GM21515 (cell line): Measurements from ENCODE around the gene SHB.

Experiments
- ATAC-seq: cut with Tn5 transposase; IDR thresholded peaks from one replicate; pipeline ENCODE4 v1.9.1; 2021; ENCODE audit not compliant: unreplicated experiment

SHB gene

DNA sequence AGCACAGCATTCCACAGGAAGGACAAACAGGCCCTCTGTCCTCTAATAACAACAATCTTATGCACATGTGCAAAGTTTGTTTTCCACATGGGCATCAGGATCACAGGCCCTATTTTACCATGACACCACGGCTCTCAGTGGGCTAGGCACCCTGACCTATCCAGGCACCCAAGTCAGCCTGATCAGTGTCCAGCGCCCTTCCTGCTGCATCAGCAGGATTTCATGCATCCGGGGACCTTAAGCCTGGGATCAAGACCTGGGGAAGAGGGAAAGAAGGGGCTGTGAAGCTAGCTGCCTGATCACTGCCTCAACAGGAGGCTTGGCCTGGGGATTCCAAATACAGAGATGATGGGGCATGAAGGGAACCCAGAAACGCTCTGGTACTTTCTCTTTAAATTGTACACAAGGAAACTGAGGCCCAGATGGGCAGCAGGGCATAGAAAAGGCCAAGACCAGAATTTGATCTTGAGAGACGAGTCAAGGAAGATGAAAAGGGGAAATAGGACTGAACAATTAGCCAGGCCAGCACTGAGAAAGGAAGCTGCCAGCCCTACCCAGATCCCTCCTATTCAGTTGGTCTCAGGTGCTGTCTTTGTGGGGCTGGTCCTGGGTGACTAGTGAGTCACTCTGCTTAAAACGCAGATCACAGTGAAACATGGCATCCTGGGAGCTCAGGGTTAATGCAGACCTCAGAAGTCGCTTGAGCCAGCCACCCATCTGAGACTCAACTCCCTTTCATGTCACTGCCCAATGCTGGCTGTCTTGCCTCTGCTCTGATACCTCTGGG is 57.9 kb downstream of the SHB start:
- ATAC-seq = no peak

DNA sequence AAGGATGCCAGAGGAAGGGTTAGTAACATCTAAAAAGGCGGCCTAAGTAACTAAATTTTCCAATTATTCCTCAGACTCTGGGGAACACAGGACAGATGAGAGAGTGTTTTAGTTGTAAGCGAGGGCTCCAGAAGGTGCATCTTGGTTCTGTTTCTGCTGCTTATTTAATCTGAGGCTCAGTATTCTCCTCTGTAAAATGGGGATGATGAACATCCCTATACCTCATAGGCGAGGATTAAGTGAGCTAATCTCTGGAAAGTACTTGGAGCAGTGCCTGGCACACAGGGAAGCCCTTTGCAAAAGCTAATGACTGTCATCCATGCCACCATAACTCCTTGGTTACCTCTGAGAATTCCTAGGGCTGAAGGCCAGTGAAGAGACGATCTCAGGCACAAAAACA is 59.0 kb downstream of the SHB start:
- no peak for ATAC-seq

DNA sequence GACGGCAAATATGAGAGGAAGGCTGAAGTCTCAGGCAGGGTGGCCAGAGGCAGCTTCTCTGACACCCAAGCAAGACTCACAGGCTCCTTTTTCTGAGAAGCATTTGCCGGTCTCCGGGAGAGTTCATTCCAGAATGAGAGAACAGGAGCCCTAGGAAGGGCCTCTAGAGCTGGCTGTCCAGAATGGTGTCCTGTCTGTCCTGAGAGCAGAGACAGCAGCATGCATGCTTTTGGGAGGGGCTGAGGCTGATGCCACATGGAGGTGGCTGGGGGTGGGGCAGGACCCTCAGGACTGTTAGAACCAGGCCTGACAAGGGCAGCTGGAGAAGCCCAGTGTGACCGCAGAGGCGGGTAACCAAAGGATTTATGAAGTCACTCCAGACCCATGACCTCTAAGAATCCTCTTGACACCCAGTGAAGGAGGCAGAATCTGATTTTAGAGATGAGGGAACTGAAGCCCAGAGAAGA is 60.0 kb downstream of the SHB start:
- no peak for ATAC-seq

DNA sequence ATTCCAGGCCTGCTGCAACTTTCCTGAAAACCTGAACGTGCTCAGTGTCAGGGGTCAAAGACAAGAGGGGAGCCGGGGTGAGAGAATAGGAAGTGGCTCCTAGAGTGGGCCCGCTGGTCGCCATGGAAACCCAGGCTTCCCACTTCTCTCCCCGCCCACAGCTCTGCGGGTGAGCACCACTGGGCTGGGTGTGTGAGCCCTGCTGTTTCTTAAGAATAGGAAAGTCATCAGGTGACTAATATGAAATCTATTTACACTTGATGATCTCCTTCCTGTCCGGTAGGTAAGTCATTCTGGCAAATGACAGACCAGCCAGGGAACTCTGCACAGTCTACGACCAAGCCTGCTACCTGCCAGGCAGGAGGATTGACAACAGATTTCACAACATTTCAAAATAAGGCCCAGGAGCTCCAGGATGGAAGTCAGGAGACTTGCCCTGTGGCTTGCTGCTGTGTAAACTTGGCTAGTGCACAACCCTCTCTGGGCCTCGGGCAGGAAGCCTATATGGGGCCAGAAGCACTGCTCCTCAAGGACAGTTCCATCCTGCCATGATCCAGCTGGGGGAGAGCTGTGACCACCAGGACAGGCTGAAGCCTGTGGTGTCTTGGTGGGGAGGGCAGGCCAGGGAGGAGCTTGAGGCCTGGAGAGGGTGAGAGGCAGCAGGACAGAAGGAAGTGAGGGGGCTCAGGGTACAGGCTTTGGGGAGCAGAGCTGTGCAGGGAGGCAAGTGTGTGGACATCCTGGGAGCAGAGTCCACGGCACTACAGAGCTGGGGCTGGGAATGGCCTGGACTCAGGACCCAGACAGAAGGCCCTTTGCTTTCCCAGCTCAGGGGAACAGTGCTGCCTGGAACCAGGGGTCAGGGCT is 60.6 kb downstream of the SHB start:
- peak; percentile 62 for ATAC-seq

DNA sequence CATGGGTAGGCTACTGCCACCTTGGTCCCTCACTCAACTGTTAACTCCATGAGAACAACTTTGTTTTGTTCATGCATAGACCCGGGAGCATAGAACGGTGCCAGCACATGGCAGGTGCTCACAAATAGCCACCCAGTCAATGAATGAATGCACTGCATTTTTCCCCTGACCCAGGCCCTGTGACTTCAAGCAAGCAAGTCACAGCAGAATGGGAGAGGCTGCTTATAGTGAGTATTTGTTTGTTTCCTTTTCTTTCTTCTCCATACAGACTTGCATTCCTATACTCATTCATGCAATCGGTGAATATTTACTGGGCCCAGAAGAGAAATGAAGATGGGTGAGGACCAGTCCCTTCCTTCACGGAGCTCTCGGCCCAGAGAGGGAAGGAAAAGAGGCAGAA is 62.0 kb downstream of the SHB start:
- ATAC-seq = no peak

DNA sequence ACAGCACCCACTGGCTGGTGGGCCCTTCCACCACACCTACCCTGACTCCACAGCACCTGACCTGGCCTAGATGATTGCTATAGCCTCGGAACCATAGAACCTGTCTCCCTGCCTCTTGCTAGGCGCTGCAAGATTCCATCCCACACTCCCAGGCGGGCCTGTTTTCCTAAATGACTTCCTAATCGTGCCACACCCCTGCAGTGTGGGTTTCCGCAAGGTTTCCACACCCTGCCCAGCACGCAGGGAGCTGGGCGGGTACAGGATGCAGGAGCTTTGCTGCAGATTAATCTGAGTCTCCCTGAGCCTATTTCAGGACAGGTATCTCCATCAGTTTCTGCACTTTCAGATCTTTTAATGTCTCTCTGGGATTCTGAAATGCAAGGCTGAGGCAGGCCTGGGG is 62.9 kb downstream of the SHB start:
- ATAC-seq = no peak

DNA sequence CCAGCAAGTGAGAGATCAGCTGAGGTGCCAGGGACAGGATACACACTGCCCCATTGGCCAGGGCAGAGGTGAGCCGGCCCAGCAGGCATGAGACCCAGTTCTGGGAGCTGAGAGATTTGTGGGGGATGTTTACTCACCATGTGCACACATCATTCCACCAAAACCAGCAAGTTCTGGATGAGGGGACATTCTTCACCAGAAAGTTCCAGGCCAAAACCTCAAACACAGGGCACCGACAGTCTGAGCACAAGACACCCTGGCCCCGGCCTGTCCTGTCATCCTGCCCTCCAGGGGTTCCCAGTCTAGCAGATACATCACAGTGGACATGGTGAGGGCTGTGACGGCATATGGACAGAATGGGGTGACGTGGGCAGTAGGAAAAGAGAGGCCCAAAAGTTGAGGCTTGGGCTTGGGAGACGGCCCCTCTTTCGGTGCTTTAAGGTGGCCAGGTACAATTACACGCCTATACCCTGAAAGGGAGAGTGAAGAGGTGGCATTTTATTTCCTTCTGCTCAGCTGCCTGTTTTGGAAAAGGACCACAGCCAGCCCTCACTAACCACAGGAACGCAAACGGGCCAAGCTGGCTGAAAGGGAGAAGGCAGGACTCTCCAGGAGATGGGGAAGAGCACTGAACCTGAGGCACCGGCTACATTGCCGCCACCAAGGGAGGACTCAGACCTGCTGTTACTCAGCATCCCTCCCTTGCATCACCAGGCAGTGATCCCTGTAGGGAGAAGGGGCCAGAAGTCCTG is 64.0 kb downstream of the SHB start:
- ATAC-seq = no peak

DNA sequence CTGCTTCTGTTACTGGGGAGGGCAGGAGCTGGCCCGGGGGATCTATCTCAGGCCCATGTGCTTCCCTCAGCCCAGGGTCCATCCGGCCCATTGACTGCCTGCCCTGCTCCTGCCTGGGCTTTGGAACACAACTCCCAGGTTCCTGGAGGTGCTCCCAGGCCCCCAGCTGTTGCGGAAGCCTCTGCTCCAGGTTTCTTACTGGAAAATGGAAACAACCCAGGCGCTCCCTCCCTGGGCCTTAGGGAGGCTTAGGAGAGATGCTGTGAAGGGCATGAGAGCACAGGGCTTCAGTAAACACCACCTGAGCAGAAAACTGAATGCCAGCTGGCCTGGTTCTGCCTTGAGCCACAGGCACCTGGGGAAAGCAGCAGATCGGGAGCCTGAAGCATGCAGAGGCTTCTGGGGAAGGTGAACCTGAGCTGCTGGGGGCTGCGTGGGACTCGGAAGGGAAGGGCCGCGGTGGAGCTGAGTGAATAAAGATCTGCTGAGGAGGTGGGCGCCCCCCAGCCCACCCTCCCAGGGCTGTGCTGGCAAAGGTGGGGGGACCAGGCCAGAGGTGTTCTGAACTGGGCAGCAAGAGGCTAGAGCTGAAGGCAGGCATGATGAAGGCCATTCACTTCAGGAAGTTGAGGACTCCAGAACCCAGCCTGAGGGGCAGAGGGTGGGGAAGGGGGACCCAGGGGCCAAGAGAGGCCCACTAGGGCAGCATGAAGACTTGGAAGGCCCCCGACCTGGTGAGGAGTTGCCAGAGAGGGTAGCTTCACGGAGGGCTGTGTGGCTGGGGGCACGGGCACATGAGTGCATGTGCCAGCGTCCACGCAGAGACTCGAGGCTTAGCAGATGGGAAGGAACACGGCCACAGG is 64.8 kb downstream of the SHB start:
- no peak for ATAC-seq

DNA sequence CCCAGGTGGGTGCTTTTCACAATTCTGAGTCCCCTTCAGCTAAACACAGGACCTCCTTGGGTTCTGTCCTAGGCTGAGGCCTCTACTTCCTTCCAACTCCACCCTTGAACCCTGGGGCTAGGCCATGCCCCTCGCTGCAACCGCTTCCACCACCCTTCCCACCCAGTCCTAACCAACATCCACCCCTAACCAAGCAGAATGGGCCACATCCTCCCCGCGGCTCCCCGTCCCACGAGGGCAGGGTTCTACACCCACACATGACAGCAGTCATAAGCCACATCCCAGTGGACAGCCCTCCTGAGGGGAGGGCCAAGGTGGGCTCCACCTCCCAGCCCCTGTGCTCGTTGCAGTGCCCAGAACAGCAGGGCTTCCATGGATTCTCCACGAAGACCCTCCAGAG is 65.8 kb downstream of the SHB start:
- no peak for ATAC-seq

DNA sequence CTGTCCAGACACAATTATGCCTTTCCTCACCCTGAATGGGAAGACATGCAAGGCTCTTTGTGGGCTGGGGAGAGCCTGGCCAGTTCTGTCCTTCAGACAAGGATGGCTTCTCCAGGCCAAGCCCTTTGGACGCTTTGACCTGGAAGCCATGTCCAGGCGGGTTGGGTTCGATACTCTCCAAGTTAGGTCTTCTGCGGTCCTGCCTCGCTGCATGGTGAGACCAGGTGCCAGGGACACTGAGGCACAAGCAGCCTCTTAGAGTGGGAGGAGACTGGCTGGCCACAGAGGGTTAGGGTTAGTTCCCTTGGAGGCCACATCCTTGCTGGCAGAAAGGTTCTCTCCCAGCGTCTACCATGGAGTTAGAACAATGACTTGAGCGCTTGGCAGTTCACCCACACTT is 67.6 kb downstream of the SHB start:
- ATAC-seq = no peak

DNA sequence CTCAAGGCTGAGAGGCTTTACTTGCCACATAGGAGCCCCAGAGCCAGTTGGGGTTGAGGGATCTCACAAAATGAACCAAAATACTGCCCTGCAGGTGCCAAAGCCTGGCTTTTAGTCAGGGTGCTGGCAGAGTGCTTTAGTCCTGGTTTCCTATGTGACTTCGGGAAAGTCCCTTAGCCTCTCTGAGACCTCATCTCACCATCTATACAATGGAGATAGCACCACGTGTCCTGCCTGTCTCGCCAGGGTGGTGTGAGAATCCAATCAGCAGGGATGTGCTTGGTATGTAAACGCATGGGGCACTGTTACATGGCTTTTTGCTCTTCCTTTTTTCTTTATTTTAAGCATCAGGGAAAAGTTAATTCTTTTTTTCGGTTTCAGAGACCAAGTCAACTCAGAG is 68.3 kb downstream of the SHB start:
- no peak for ATAC-seq

DNA sequence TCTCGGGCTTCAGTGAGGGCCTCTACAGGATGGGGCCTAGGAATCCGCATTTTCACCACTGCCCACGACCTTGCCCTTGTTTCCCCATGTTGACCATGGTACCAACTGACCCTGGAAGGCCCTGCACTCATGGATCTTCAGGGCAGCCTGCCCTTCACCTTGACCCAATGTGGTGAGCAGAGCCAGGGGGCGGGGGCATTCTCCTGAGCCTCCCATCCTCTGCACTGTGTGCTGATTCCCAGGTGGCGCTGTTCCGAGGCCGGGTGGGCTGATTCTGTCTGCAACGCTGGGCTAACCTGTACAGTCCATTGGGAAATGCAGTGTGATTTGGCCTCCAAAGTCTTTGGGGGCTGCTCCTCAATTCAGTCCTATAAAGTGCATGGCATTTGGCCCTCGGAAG is 68.7 kb downstream of the SHB start:
- ATAC-seq = no peak

DNA sequence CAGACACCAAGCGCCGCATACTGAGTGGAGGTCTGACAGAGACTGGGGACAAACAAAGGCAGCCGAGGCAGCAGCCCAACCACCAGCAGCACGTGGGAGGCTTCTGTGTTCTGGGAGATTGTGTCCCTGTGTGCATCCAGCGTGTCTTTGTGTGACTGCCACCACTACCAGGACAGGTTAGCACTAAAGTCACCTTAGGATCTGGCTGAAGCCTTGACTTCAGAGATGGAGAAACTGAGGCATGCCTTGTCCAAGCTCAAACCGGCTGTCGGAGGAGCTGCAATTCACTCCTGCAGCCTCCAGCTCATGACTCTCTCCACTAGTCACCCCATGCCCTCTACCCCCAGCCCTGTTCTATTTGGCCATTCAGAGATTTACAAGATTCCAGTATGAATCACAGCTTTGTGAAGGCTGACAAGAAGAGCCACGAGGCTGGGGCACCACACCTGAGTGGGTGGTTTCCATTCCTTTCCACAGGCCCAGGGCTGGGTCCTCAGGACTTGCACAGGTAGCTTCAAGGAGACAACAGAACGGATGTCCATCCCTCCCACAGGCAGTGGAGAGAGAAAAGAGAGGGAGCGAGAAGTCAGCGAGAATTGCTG is 69.3 kb downstream of the SHB start:
- ATAC-seq = no peak

DNA sequence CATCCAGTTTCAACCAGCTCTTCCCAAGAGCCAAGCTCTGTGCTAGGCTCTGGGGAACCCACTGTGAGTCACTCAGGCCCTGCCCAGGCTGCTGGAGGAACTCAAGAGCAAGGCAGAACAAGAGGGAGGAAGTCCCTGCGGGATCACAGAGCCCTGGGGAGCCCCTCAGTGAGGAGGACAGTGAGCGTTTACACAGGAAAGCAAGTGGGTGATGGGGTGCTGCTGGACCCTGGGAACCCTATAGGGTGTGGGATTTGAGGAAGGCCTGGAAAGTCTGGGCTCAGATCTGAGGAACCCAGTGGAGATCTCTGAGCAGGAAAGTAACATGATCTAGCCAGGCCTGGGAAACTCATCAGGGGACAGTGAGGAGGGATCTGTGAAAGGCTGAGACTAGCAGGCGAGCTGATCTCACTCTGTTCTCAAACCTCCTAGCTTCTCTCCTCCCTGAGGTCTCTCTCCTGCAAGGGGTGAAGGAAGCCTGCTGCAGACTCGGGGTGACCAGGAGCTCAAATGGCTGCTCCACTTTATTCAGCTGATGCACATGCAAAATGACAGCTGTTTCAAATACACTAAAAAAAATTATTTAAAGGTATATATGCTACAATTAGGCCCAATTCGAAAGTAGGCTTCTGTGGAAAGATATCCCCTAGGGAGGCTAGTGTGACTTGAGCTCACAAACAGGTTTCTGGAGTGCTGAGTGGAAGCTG is 70.0 kb downstream of the SHB start:
- no peak for ATAC-seq

DNA sequence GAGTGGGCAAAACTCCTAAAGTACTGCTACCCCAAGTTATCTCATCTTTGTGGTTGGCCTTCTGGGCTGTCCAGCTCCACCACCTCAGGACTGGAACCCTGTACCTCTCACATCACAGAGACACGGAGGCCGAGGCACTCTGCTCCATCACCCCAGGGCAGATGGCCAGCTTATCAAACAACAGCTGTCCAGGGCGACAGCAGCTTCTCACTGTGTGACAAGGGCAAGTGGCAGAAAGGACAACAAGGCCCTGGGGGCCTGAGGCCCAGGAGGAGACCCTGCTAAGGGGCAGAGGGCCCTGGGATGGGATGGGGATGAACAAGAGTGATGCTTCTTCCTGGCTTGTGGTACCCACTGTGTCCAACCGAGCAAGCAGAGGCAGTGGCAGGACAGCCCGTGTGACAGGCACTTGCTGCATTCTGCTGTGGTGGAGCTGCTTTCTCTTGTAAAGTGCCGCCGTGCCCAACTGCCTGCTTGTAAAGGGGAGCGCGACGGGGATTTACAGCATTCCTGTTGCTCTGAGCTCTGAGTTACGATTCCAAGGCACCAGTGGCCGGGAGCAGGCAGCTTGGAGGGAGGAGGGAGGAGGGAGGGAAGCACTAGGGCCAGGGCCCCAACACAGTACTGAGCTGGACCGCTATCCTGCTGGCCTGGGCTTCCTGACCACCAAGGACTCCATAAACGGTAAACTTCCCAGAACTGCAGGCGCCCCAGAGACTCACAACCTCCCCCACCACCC is 71.2 kb downstream of the SHB start:
- ATAC-seq = no peak

DNA sequence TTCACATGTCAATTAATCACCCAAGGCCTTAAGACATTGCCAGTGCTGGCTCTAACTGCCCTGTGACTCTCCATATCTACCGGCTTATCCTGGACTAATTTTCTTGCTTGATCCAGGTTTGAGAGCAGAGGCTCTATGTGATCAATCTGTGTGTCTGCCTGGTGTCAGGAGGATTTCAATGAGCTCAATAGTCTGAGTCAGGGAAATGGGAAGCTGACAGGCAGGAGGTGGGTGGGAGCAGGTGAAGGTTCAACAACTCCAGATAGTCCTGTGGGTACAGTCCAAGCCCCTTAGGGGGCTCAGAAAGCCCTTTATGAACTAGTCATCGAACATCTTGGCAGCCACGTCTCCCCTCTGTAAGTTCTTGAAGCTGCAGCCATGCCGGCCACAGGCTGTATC is 72.2 kb downstream of the SHB start:
- no peak for ATAC-seq

DNA sequence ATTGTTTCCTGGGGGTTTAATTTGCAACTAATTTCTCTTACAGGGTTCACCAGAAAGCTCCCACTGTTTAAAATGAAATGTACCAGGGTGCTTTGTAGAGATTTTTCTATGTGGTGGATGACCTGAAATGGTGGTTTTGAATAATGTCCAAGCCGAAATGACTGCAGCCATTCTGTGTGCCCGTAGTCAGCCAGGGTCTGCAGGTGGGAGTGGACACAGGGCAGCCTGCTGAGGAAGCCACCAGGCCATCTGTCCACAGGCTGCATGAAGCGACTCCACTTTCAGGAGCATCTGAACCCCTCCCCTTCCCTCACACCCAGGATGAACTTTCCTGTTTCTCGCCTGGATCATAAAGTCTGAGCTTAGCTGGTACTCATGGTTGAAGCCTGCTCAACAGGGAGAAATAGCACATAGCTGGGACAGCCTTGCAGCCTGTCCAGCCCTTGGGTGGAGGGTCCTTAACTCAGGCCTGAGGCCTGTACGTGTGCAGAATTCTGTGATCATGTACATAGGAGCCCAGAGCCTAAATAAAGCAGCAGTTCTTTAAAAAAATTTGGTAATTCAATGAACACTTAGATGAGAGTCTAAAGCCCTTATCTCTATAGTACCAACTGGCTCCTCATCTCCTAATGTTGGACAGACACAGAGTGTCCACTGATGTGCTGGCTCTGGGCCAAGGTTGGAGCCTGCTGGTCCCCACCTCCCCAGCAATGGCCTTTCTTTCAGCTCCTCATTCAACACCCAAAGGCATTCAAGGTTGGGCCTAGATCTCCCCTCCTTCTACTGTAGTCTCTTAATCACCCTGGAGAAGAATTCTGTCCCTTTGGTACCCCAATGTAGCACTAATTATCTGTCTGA is 72.8 kb downstream of the SHB start:
- ATAC-seq = no peak

DNA sequence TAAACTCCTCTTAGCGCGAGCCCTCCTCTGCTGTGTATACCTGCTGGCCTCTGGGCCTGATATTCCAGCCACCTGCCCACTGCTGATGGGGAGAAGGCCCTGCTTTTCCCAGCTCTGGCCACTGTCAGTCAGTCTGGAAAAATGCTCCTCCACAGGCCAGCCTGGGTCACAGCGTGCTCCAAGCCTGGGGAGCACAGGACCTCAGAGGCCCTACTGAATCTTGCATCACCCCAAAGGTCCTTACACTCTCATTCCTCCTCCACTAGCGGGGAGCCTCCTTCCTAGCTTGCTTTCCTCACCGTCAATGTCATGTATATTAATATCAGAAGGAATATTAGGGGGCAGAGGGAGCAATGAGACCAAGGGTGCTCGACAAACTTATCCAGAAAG is 73.7 kb downstream of the SHB start:
- ATAC-seq = no peak
